Stimulated activated CD4-positive, alpha-beta T cell treated with anti-CD3 and anti-CD28 coated beads, Interleukin-1b, Interleukin-23, amount 100 ng/mL, for 4 hours (primary cell): Measurements from ENCODE around the gene IFFO2.
"Not testable (repeated sequence)": the region's sequence is repeated elsewhere in the genome, so short reads cannot be mapped to it uniquely, and the experiment has no call there.

Experiments used
- DNase-seq, 2 donors: peaks; one replicate each; pipeline ENCODE4 v3.0.0-alpha.2; 2020; ENCODE audit warnings: low read depth in 2 of 2

Gene IFFO2

GRCh38 chr1:18875107-18875795, 81.2 kb downstream of the IFFO2 start:
- DNase-seq: peak; percentile 53 to 62

GRCh38 chr1:18874600-18874999, 81.9 kb downstream of the IFFO2 start:
- DNase-seq: no peak

- DNase-seq: no peak
These were observed 82.4 kb downstream of the IFFO2 start for GRCh38 chr1:18874036-18874435.

GRCh38 chr1:18872071-18872611, 84.3 kb downstream of the IFFO2 start:
- no peak for DNase-seq

- DNase-seq: no peak
These were observed 84.9 kb downstream of the IFFO2 start for GRCh38 chr1:18871401-18872070.

GRCh38 chr1:18870957-18871356, 85.5 kb downstream of the IFFO2 start:
- DNase-seq: no peak

GRCh38 chr1:18870595-18870865, 85.9 kb downstream of the IFFO2 start:
- not testable (repeated sequence) for DNase-seq

- DNase-seq: no peak
These were observed 86.5 kb downstream of the IFFO2 start for GRCh38 chr1:18869847-18870594.

- no peak for DNase-seq
These were observed 87.6 kb downstream of the IFFO2 start for GRCh38 chr1:18868801-18869424.

- DNase-seq: no peak
These were observed 88.1 kb downstream of the IFFO2 start for GRCh38 chr1:18868354-18868753.

- no peak for DNase-seq
These were observed 89.6 kb downstream of the IFFO2 start for GRCh38 chr1:18866846-18867245.

GRCh38 chr1:18866314-18866713, 90.2 kb downstream of the IFFO2 start:
- DNase-seq: no peak

- DNase-seq: no peak
These were observed 91.3 kb downstream of the IFFO2 start for GRCh38 chr1:18865176-18865575.

GRCh38 chr1:18861590-18861989, 94.9 kb downstream of the IFFO2 start:
- no peak for DNase-seq

- DNase-seq: no peak
These were observed 95.4 kb downstream of the IFFO2 start for GRCh38 chr1:18861082-18861481.

GRCh38 chr1:18859560-18859959, 96.9 kb downstream of the IFFO2 start, which contains the start of gene TAS1R2:
TSS of gene TAS1R2 (minus strand) at chr1:18859660. CDS start at chr1:18859660, 0 bp downstream.
- DNase-seq: no peak

GRCh38 chr1:18858070-18858688, 98.3 kb downstream of the IFFO2 start:
- DNase-seq: no peak

GRCh38 chr1:18856435-18856834, 100.0 kb downstream of the IFFO2 start:
- DNase-seq: no peak

GRCh38 chr1:18855573-18855972, 100.9 kb downstream of the IFFO2 start:
- DNase-seq: no peak

- no peak for DNase-seq
These were observed 102.0 kb downstream of the IFFO2 start for GRCh38 chr1:18854331-18855025.
